H9 (cell line): ENCODE measurements around the gene ATG101. TPM values are rescaled to one million over a fixed set of nuclear protein-coding genes. Genes with fewer than 3 reads are reported as not detected.

ENCODE experiments used
- DNase-seq: peaks from one replicate; pipeline ENCODE4 v3.0.0-alpha.2; 2017
- H2AFZ ChIP-seq: one replicate; pipeline ENCODE4 v1.6.1; 2013; ENCODE audit warnings: mild to moderate bottlenecking, low read length, control low read depth, moderate library complexity
- H2AK5ac ChIP-seq: 2 replicates; pipeline ENCODE4 v1.6.1; 2013; ENCODE audit warnings: low read length, control low read depth, mixed read lengths; ENCODE audit not compliant: insufficient read length
- H2BK120ac ChIP-seq: one replicate; pipeline ENCODE4 v1.6.1; 2013; ENCODE audit warnings: low read depth, mild to moderate bottlenecking, low read length, control low read depth, inconsistent platforms; ENCODE audit not compliant: poor library complexity, severe bottlenecking
- H2BK12ac ChIP-seq: 2 replicates; pipeline ENCODE4 v1.6.1; 2013; ENCODE audit warnings: low read length, control low read depth, mixed read lengths, low read depth; ENCODE audit not compliant: insufficient read length
- H2BK15ac ChIP-seq: 2 replicates; pipeline ENCODE4 v1.6.1; 2013; ENCODE audit warnings: low read depth, low read length, control low read depth
- H2BK20ac ChIP-seq: one replicate; pipeline ENCODE4 v1.6.1; 2013; ENCODE audit warnings: low read depth, mild to moderate bottlenecking, low read length, control low read depth, inconsistent platforms; ENCODE audit not compliant: poor library complexity, severe bottlenecking
- H2BK5ac ChIP-seq: 2 replicates; pipeline ENCODE4 v1.6.1; 2013; ENCODE audit warnings: low read length, control low read depth, mixed read lengths; ENCODE audit not compliant: insufficient read length
- H3K14ac ChIP-seq: 2 replicates; pipeline ENCODE4 v1.6.1; 2013; ENCODE audit warnings: low read length, control low read depth; ENCODE audit not compliant: insufficient read depth
- H3K18ac ChIP-seq: 2 replicates; pipeline ENCODE4 v1.6.1; 2013; ENCODE audit warnings: low read depth, mild to moderate bottlenecking, mixed read lengths, low read length, control low read depth; ENCODE audit not compliant: insufficient read length
- H3K23ac ChIP-seq: 2 replicates; pipeline ENCODE4 v1.6.1; 2013; ENCODE audit warnings: low read length, control low read depth, mixed read lengths, low read depth; ENCODE audit not compliant: insufficient read length
- H3K23me2 ChIP-seq: 2 replicates; pipeline ENCODE4 v1.6.1; 2013; ENCODE audit warnings: low read depth, mild to moderate bottlenecking, mixed read lengths, low read length, control low read depth; ENCODE audit not compliant: insufficient read length, poor library complexity, severe bottlenecking
- H3K27ac ChIP-seq: 2 replicates; pipeline ENCODE4 v1.5.1; 2013; ENCODE audit warnings: low read length, control low read depth, mixed read lengths, low read depth; ENCODE audit not compliant: insufficient read length
- H3K27me3 ChIP-seq: 2 replicates; pipeline ENCODE4 v1.6.1; 2013; ENCODE audit warnings: low read length, control low read depth, inconsistent platforms; ENCODE audit not compliant: insufficient read depth
- H3K4ac ChIP-seq: 2 replicates; pipeline ENCODE4 v1.6.1; 2013; ENCODE audit warnings: low read depth, mild to moderate bottlenecking, control low read depth, inconsistent platforms, low read length, moderate library complexity
- H3K4me1 ChIP-seq: 2 replicates; pipeline ENCODE4 v1.6.1; 2013; ENCODE audit warnings: low read length, control low read depth, inconsistent platforms; ENCODE audit not compliant: insufficient read depth
- H3K4me2 ChIP-seq: 2 replicates; pipeline ENCODE4 v1.6.1; 2013; ENCODE audit warnings: low read length, control low read depth, mixed read lengths; ENCODE audit not compliant: insufficient read length, insufficient read depth
- H3K56ac ChIP-seq: 2 replicates; pipeline ENCODE4 v1.6.1; 2013; ENCODE audit warnings: low read depth, mild to moderate bottlenecking, mixed read lengths, low read length, control low read depth; ENCODE audit not compliant: insufficient read length
- H3K79me1 ChIP-seq: 2 replicates; pipeline ENCODE4 v1.6.1; 2013; ENCODE audit warnings: low read depth, mild to moderate bottlenecking, moderate library complexity, low read length, control low read depth, inconsistent platforms; ENCODE audit not compliant: insufficient read depth, poor library complexity, severe bottlenecking
- H3K79me2 ChIP-seq: 2 replicates; pipeline ENCODE4 v1.6.1; 2013; ENCODE audit warnings: low read length, control low read depth, inconsistent platforms; ENCODE audit not compliant: insufficient read depth
- H3K9ac ChIP-seq: 2 replicates; pipeline ENCODE4 v1.6.1; 2013; ENCODE audit warnings: low read length, control low read depth, mixed read lengths; ENCODE audit not compliant: insufficient read length; ENCODE audit errors: extremely low read depth
- H3K9me3 ChIP-seq: one replicate; pipeline ENCODE4 v1.6.1; 2013; ENCODE audit warnings: low read depth, low read length, inconsistent platforms; ENCODE audit not compliant: control insufficient read depth
- H3T11ph ChIP-seq: one replicate; pipeline ENCODE4 v1.6.1; 2013; ENCODE audit warnings: mild to moderate bottlenecking, low read length, control low read depth, inconsistent platforms
- H4K20me1 ChIP-seq: one replicate; pipeline ENCODE4 v1.6.1; 2013; ENCODE audit not compliant: control insufficient read depth, insufficient read length, insufficient read depth
- H4K5ac ChIP-seq: 2 replicates; pipeline ENCODE4 v1.6.1; 2013; ENCODE audit warnings: low read depth, mild to moderate bottlenecking, mixed read lengths, low read length, control low read depth; ENCODE audit not compliant: insufficient read length
- H4K8ac ChIP-seq: replicated peaks from 2 replicates; pipeline ENCODE4 v1.6.1; 2013; ENCODE audit warnings: low read length, control low read depth, mixed read lengths, low read depth; ENCODE audit not compliant: insufficient read length
- H4K91ac ChIP-seq: 2 replicates; pipeline ENCODE4 v1.6.1; 2013; ENCODE audit warnings: low read depth, mild to moderate bottlenecking, moderate library complexity, mixed read lengths, low read length, control low read depth; ENCODE audit not compliant: insufficient read length
- H3K27ac Mint-ChIP-seq, 3 experiments: 2 replicates in 2 of 3; 3 replicates in 1 of 3; pipeline ENCODE4 v1.8.0; 2020 to 2021; ENCODE audit warnings: mixed read lengths in 3 of 3, mild to moderate bottlenecking in 1 of 3, moderate library complexity in 1 of 3
- H3K27me3 Mint-ChIP-seq: 2 replicates; pipeline ENCODE4 v1.8.0; 2021; ENCODE audit warnings: low read depth, mild to moderate bottlenecking, moderate library complexity, mixed read lengths
- H3K36me3 Mint-ChIP-seq, 3 experiments: 2 replicates in 2 of 3; 3 replicates in 1 of 3; pipeline ENCODE4 v1.8.0; 2020 to 2021; ENCODE audit warnings: low read depth in 3 of 3, mixed read lengths in 3 of 3; ENCODE audit not compliant: insufficient read depth in 1 of 3
- H3K4me1 Mint-ChIP-seq, 2 experiments: 2 replicates each; pipeline ENCODE4 v1.8.0; 2020; ENCODE audit warnings: mixed read lengths in 2 of 2
- H3K4me3 Mint-ChIP-seq, 2 experiments: 2 replicates in 1 of 2; 3 replicates in 1 of 2; pipeline ENCODE4 v1.8.0; 2020 to 2021; ENCODE audit warnings: mild to moderate bottlenecking in 2 of 2, mixed read lengths in 2 of 2, moderate library complexity in 1 of 2
- H3K9me3 Mint-ChIP-seq, 2 experiments: 2 replicates in 1 of 2; 3 replicates in 1 of 2; pipeline ENCODE4 v1.8.0; 2020; ENCODE audit warnings: mild to moderate bottlenecking in 2 of 2, mixed read lengths in 2 of 2, moderate library complexity in 1 of 2
- WGBS: extraction: QIAGEN DNeasy Blood & Tissue Kit; methylation state at CpG from one replicate; pipeline ENCODE4 v1.1.7; 2013; ENCODE audit warnings: missing lambda C conversion rate, low lambda C conversion rate, mixed read lengths; ENCODE audit not compliant: insufficient read length; ENCODE audit errors: extremely low coverage; 5-methylcytosine and 5-hydroxymethylcytosine counted together
- total RNA-seq: library from RNA; stranded (reverse); gene quantifications from 2 replicates; pipeline ENCODE4 v1.2.1, GENCODE V29; 2021
- TF ChIP-seq, protein P1 (sequence below): fragments of 200-600 bp; sonication (generic); conservative IDR thresholded peaks from 3 replicates; pipeline ENCODE4 v1.8.0; 2021; ENCODE audit warnings: antibody characterized with exemption, mild to moderate bottlenecking

ATG101 gene
- total RNA-seq, 1 experiment from 2014 or later = 58.3 TPM

- H2AK5ac ChIP-seq = no peak overlapping the region
- H3K27ac ChIP-seq = no peak overlapping the region
- Mint-ChIP-seq H3K4me3 (no peak overlapping the region), H3K27me3 (peaks cover 36% of the 10 kb centered on the region), H3K4me1 (peaks cover 15 to 19% of the 10 kb centered on the region in 2 experiments), H3K27ac (peak overlapping the region in 1 of 3 experiments; percentile 2; a peak in 2 of 7 replicates), H3K9me3 (no peaks in the 10 kb centered on the region), H3K36me3 (peaks cover 0 to 4% (median 3%) of the 10 kb centered on the region in 3 experiments; a peak in 4 of 7 replicates)
- H3K14ac ChIP-seq = no peak overlapping the region
- H2BK120ac ChIP-seq = no peak overlapping the region
- DNase-seq = no peak
- no peak overlapping the region for H3K9ac ChIP-seq
- no peaks in the 10 kb centered on the region for H3K9me3 ChIP-seq
- H3K56ac ChIP-seq = no peak overlapping the region
- no peak overlapping the region for H3K18ac ChIP-seq
- H4K8ac ChIP-seq = no peak overlapping the region
- H3K4ac ChIP-seq = no peak overlapping the region
- H2BK20ac ChIP-seq = no peak overlapping the region
- TF ChIP-seq, protein P1, sequence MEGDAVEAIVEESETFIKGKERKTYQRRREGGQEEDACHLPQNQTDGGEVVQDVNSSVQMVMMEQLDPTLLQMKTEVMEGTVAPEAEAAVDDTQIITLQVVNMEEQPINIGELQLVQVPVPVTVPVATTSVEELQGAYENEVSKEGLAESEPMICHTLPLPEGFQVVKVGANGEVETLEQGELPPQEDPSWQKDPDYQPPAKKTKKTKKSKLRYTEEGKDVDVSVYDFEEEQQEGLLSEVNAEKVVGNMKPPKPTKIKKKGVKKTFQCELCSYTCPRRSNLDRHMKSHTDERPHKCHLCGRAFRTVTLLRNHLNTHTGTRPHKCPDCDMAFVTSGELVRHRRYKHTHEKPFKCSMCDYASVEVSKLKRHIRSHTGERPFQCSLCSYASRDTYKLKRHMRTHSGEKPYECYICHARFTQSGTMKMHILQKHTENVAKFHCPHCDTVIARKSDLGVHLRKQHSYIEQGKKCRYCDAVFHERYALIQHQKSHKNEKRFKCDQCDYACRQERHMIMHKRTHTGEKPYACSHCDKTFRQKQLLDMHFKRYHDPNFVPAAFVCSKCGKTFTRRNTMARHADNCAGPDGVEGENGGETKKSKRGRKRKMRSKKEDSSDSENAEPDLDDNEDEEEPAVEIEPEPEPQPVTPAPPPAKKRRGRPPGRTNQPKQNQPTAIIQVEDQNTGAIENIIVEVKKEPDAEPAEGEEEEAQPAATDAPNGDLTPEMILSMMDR = no peak
- peaks cover 7% of the 10 kb centered on the region for H3K23me2 ChIP-seq
- no peak overlapping the region for H3T11ph ChIP-seq
- H3K4me2 ChIP-seq = no peak overlapping the region
- no peaks in the 10 kb centered on the region for H3K4me1 ChIP-seq
- peaks cover 11% of the 10 kb centered on the region; the same call in 1 of the 2 replicates for H3K79me2 ChIP-seq
- H3K23ac ChIP-seq = no peak overlapping the region
- H3K27me3 ChIP-seq = no peaks in the 10 kb centered on the region
- no peak overlapping the region for H2BK5ac ChIP-seq
- H4K91ac ChIP-seq = no peak overlapping the region
- H2BK15ac ChIP-seq = no peak overlapping the region
- no peak overlapping the region for H2BK12ac ChIP-seq
- H4K20me1 ChIP-seq = peaks cover 2% of the 10 kb centered on the region
- no peaks in the 10 kb centered on the region for H3K79me1 ChIP-seq
- no peak overlapping the region for H4K5ac ChIP-seq
- no peak overlapping the region for H2AFZ ChIP-seq
- no CpG with 5 or more reads among the region's 3 CpGs for WGBS
Observed at GRCh38 chr12:52067081-52067374, 2.8 kb upstream of the ATG101 start.
